Progenitor cell of endocrine pancreas (in vitro differentiated cells): ENCODE measurements around the gene DYSF. TPM values are rescaled to one million over a fixed set of nuclear protein-coding genes. Genes with fewer than 3 reads are reported as not detected.

Experiments used
- DNase-seq: peaks from one replicate; pipeline ENCODE4 v3.0.0; 2021; ENCODE audit warnings: low spot score; ENCODE audit not compliant: unreplicated experiment
- H3K27ac Mint-ChIP-seq: 2 replicates; pipeline ENCODE4 v1.8.0; 2021; ENCODE audit warnings: mild to moderate bottlenecking, moderate library complexity, mixed read lengths
- H3K27me3 Mint-ChIP-seq: 2 replicates; pipeline ENCODE4 v1.8.0; 2021; ENCODE audit warnings: mixed read lengths
- H3K36me3 Mint-ChIP-seq: 2 replicates; pipeline ENCODE4 v1.8.0; 2022; ENCODE audit warnings: mixed read lengths; ENCODE audit not compliant: insufficient read depth
- H3K4me1 Mint-ChIP-seq: 2 replicates; pipeline ENCODE4 v1.8.0; 2021; ENCODE audit warnings: low read depth, mixed read lengths
- H3K4me3 Mint-ChIP-seq: 2 replicates; pipeline ENCODE4 v1.8.0; 2021; ENCODE audit warnings: low read depth, mild to moderate bottlenecking, moderate library complexity, mixed read lengths
- H3K9me3 Mint-ChIP-seq: 2 replicates; pipeline ENCODE4 v1.8.0; 2021; ENCODE audit warnings: low read depth, mixed read lengths
- CTCF ChIP-seq: fragments of 200-600 bp; sonication (generic); IDR thresholded peaks from one replicate; pipeline ENCODE4 v1.5.0; 2021; ENCODE audit warnings: antibody characterized with exemption, mild to moderate bottlenecking; ENCODE audit not compliant: unreplicated experiment
- total RNA-seq: library from RNA; stranded (reverse); gene quantifications from 2 replicates; pipeline ENCODE4 v1.2.1, GENCODE V29; 2021

The DYSF gene
- total RNA-seq, 1 donor from 2014 or later = 1.4 TPM

DNA sequence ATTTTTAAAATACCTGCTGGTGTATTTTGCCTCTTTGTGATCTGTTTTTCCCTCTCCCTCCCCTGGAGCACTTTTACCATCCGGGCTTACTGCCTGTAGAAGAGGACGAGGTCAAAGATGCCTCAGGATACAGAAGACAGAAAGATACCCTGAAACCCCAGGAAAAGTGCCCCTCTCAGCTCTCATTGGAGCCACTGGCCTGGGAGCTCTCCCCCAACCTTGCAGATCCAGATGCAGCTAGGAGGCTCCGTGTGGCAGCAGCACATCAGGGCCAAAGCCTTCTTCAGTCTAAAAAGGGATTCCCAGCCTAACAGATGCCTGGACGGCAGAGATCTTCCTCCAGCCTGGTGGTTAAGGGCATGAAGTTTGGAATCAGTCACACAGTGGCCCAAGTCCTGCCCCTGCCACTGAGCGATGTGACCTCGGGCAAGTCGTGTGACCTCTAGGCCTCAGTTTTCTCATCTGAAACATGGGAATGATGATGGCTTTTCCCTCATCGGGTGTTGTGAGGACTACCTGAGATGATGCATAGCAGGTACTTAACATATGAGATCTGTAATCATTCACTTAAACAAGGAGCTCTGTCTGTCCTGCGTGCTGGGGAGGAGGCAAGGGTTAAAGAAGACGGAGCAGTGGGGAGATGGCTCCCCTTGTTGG lies 239.4 kb downstream of the DYSF start:
- H3K9me3 Mint-ChIP-seq = no peaks in the 10 kb centered on the region
- DNase-seq = no peak
- no peak overlapping the region for H3K27ac Mint-ChIP-seq
- H3K36me3 Mint-ChIP-seq = peaks cover 2% of the 10 kb centered on the region
- H3K4me1 Mint-ChIP-seq = peaks cover 18% of the 10 kb centered on the region
- no peak for TF ChIP-seq CTCF
- peaks cover 31% of the 10 kb centered on the region for H3K27me3 Mint-ChIP-seq
- no peak overlapping the region for H3K4me3 Mint-ChIP-seq

DNA sequence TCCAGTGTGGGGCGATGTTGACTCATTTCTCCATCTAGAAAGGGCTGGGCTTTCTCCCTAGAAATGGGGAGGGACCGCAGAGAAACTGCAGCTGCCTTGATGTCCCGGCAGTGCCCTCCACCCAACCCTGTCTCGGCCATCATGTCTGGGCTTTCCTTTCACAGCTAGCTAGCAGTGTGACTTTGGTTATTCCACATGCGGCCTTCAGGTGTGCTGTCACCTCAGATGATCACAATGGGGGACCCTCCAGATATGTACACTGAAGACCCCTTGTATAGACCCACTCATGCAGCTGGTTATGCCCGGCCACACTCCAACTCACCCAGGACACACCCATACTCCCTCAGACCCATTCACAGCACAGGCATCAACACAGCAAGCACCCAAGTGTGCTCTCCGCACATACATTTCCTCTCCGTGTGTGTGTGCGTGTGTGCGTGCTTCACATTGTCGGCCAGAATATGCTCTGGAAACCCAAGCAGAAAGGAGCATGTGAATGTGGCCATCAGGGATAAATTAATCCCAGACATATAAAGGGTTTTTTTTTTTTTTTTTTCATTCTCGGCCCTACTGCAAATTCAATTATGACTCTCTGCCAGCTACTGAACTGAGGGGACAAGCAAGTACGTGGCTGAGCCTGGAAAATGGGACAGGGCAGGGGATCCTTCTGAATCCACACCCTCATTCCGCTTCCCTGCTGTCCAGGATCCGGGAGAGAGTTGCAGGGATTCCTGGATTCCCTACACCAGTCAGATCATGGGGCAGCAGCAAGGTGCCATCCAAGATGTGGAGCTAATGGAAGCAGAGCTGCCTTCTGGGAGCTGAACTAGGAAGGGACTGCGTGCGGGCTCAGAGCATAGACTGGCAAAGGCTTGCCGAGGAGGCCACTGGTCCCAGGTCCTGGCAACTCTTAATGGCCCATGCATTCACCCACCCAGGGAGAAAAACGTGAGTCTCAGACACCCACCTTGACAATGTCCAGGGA lies 240.2 kb downstream of the DYSF start:
- peaks cover 28% of the 10 kb centered on the region for H3K27me3 Mint-ChIP-seq
- H3K9me3 Mint-ChIP-seq = no peaks in the 10 kb centered on the region
- peaks cover 18% of the 10 kb centered on the region for H3K4me1 Mint-ChIP-seq
- H3K36me3 Mint-ChIP-seq = peaks cover 2% of the 10 kb centered on the region
- no peak for TF ChIP-seq CTCF
- no peak overlapping the region for H3K27ac Mint-ChIP-seq
- no peak for DNase-seq
- no peak overlapping the region for H3K4me3 Mint-ChIP-seq

DNA sequence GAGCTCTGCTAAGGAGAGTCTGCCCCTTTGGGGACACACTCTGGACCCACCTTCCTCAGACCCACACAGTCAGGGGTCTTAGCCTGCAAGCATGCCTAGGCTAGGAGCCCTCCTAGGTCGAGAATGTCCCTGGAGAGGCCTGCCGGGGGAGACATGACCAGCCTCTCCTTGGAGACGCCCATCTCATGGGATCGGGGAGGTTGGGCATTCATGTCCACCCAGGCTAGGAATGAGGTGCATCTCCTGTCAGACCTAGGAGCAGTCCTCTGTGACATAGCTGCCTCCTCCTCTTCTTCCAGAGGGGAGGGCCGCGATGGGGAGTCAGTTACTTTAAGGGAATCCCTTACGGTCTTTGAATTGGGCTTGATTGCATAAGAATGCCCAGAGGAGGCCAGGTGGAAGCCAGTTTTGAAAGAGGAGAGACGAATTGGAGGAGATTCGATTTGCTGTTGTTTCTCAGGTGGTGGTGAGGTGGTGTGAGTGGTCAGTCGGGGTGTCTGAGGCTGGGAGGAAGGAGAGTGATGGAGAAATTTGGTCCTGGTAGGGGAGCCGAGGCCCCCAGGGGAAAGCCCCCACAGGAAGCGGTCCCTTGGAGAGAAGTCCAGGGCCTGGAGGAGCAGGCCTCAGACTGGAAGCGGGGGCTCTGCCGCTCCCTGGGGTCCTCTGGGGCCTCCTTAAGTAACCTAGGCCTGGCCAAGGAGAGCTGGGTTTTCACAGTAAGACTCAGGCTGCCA lies 241.3 kb downstream of the DYSF start:
- H3K36me3 Mint-ChIP-seq = no peaks in the 10 kb centered on the region
- peaks cover 27% of the 10 kb centered on the region for H3K27me3 Mint-ChIP-seq
- no peak overlapping the region for H3K4me3 Mint-ChIP-seq
- no peak for DNase-seq
- peaks cover 22% of the 10 kb centered on the region for H3K4me1 Mint-ChIP-seq
- H3K9me3 Mint-ChIP-seq = no peaks in the 10 kb centered on the region
- TF ChIP-seq CTCF = no peak
- no peak overlapping the region for H3K27ac Mint-ChIP-seq

GRCh38 chr2:71695235-71696120 lies 242.1 kb downstream of the DYSF start:
- Mint-ChIP-seq H3K4me3 (no peak overlapping the region), H3K27me3 (peaks cover 24% of the 10 kb centered on the region), H3K36me3 (no peaks in the 10 kb centered on the region), H3K9me3 (no peaks in the 10 kb centered on the region), H3K4me1 (peaks cover 22% of the 10 kb centered on the region), H3K27ac (no peak overlapping the region)
- DNase-seq = no peak
- TF ChIP-seq CTCF = no peak
